ES-I3 (cell line): ENCODE measurements around the gene VEZT.
"Not testable (repeated sequence)": the region's sequence is repeated elsewhere in the genome, so short reads cannot be mapped to it uniquely, and the experiment has no call there.

Source experiments
- H3K36me3 ChIP-seq: 2 replicates; pipeline ENCODE4 v1.6.1; 2013; ENCODE audit warnings: mild to moderate bottlenecking, low read length, control low read depth, moderate library complexity; ENCODE audit not compliant: insufficient read depth
- H3K4me1 ChIP-seq: 2 replicates; pipeline ENCODE4 v1.6.1; 2013; ENCODE audit warnings: mild to moderate bottlenecking, control low read depth, low read length; ENCODE audit not compliant: insufficient read depth
- H3K9ac ChIP-seq: 2 replicates; pipeline ENCODE4 v1.6.1; 2013; ENCODE audit warnings: low read depth, mild to moderate bottlenecking, low read length, moderate library complexity
- H3K9me3 ChIP-seq: 2 replicates; pipeline ENCODE4 v1.6.1; 2013; ENCODE audit warnings: mild to moderate bottlenecking, low read length, moderate library complexity; ENCODE audit not compliant: control insufficient read depth, insufficient read depth

The VEZT gene

DNA sequence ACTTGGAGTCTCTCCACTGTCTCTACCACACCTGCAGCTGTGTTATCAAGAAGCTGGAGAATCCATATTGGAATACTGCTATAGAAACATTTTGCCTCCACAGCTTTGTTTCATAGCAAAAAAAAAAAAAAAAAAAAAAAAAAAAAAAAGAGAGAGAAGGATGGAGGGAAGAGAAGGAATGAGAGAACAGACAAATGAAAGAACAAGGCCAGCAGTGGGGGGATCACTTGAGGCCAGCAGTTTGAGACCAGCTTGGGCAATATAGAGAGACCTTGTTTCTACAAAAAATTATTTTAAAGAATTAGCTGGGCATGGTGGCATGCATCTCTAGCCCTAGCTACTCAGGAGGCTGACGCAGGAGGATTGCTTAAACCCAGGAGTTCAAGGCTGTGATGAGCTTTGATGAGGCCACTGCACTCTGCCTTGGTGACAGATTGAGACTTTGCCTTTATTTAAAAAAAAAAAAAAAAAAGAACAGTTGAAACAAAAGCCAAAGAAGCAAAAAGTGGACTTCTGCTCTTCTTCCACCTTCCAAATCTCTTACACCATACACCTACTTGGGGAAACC, 8.1 kb downstream of the VEZT start:
- H3K4me1 ChIP-seq, result peaks cover 7% of the 10 kb centered on the region; the same call in 1 of the 2 replicates
- H3K9ac ChIP-seq, result no peak overlapping the region
- H3K36me3 ChIP-seq, result no peaks in the 10 kb centered on the region
- no peaks in the 10 kb centered on the region for H3K9me3 ChIP-seq

DNA sequence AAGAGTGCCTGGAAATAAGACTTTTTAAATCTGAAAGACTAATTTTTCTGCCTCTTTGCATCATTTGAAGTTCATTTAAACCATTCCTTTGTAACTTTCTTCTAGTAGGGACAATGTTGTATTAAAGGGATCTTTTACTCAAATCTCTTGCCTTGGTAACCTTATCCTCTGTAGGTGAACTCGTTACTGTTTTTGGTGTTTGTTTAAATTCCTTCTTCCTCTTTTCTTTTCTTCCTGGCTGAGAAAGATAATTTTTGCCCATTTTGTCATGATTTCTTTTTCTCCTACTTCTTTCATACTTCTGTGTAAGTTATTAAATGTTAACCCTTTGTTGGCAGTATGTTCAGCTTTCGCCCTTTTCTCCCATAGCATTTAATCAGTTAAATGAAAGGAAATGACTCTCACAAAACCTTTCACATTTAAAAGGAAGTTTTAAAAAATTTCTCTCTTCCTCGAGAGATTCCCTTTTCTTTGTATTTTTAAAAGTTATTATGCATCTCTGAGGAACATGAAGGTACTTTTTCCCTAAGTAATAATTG, 10.3 kb downstream of the VEZT start:
- peaks cover 3% of the 10 kb centered on the region; the same call in 1 of the 2 replicates for H3K9me3 ChIP-seq
- no peaks in the 10 kb centered on the region for H3K36me3 ChIP-seq
- H3K9ac ChIP-seq, result no peak overlapping the region
- 0 out of 2 replicates have a peak, but pooled peaks cover 3% of the 10 kb centered on the region for H3K4me1 ChIP-seq

DNA sequence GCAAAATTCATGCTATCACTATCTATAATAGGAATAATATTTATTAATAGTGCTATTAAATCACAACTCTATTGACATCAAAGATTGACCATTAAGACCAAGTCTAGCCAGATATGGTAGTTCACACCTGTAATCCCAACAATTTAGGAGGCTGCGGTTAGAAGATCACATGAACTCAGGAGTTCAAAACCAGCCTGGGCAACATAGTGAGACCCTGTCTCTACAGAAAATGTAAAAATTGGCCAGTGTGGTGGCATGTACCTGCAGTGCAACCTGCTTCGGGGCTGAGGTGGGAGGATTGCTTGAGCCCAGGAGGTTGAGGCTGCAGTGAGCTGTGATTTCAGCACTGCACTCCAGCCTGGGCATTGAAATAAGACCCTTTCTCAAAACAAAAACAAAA, 11.0 kb downstream of the VEZT start:
- Histone ChIP-seq H3K9ac (no peak overlapping the region), H3K4me1 (0 out of 2 replicates have a peak, but pooled peaks cover 3% of the 10 kb centered on the region), H3K9me3 (peaks cover 4% of the 10 kb centered on the region; the same call in 1 of the 2 replicates), H3K36me3 (no peaks in the 10 kb centered on the region)

DNA sequence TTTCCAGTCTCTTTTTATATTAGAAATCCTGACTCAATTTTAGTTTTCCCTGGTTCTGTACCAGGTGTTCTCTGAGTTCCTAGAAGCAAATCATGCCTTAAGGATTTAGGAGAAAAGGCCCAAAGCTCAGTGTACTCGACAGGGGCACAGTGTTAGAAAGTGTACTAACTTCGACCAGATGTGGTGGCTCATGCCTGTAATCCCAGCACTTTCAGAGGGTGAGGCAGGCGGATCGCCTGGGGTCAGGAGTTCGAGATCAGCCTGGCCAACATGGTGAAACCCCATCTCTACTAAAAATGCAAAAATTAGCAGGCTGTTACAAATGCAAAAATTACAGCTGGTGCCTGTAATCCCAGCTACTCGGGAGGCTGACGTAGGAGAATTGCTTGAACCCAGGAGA, 12.0 kb downstream of the VEZT start:
- Histone ChIP-seq H3K9ac (no peak overlapping the region), H3K4me1 (0 out of 2 replicates have a peak, but pooled peaks cover 3% of the 10 kb centered on the region), H3K36me3 (no peaks in the 10 kb centered on the region), H3K9me3 (peaks cover 4% of the 10 kb centered on the region; the same call in 1 of the 2 replicates)

DNA sequence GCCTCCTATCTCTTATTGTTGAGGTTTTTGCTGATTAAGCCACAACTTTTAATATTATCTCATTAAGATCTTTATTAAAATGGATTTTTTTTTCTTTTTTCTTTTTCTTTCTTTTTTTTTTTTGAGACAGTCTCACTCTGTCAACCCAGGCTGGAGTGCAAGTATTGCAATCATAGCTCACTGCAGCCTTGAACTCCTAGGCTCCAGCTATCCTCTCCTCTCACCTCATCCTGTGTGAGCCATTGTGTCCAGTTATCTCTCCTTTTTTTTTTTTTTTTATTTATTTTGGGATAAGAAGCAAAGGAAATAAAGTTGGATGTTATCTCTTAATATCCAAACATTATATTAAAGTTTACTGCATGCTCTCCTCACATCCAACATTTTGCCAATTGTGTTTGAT, 12.7 kb downstream of the VEZT start:
- Histone ChIP-seq H3K4me1 (0 out of 2 replicates have a peak, but pooled peaks cover 3% of the 10 kb centered on the region), H3K9me3 (peaks cover 4% of the 10 kb centered on the region; the same call in 1 of the 2 replicates), H3K36me3 (no peaks in the 10 kb centered on the region), H3K9ac (no peak overlapping the region)

DNA sequence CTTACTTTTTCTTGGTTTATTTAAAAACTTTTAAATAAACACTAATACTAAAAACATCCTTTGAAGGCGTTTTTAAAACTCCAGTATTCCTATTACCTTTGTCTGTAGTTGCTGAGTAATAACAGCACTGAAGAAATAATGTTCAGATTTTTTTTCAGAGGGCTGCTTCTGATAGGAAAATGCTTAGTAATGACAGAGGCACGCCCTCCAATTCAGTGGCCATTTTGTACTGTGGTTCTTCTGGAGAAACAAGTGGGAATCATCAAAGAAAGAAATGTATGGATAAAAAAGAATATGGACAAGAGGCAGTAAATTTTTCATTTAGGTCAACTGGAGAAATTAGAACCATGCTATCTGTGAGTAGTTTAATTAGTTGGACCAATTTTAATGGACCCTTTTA, 13.6 kb downstream of the VEZT start:
- Histone ChIP-seq H3K36me3 (no peaks in the 10 kb centered on the region), H3K4me1 (0 out of 2 replicates have a peak, but pooled peaks cover 3% of the 10 kb centered on the region), H3K9me3 (peaks cover 4% of the 10 kb centered on the region; the same call in 1 of the 2 replicates), H3K9ac (no peak overlapping the region)

DNA sequence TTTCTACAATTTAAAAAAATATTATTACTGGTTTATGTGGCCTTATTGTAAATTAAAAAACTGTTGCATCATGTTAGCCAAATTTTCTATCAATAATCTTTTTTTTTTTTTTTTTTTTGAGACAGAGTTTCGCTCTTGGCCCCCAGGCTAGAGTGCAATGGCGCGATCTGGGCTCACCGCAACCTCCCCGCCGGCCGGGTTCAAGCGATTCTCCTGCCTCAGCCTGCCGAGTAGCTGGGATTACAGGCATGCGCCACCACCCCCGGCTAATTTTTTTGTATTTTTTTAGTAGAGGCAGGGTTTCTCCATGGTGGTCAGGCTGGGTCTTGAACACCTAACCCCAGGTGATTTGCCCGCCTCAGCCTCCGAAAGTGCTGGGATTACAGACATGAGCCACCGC, 16.6 kb downstream of the VEZT start:
- H3K36me3 ChIP-seq, H3K4me1 ChIP-seq, H3K9ac ChIP-seq: not testable (repeated sequence)

DNA sequence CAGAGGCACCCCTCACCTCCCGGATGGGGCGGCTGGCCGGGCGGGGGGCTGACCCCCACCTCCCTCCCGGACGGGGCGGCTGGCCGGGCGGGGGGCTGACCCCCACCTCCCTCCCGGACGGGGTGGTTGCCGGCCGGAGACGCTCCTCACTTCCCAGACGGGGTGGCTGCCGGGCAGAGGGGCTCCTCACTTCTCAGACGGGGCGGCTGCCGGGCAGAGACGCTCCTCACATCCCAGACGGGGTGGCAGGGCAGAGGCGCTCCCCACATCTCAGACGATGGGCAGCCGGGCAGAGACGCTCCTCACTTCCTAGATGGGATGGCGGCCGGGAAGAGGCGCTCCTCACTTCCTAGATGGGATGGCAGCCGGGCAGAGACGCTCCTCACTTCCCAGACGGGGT, 18.0 kb downstream of the VEZT start:
- not testable (repeated sequence) for H3K4me1 ChIP-seq, H3K36me3 ChIP-seq, H3K9me3 ChIP-seq, H3K9ac ChIP-seq

More for the DNA sequence above, 16.6 kb downstream of the VEZT start:
- H3K9me3 ChIP-seq, result not testable (repeated sequence)

DNA sequence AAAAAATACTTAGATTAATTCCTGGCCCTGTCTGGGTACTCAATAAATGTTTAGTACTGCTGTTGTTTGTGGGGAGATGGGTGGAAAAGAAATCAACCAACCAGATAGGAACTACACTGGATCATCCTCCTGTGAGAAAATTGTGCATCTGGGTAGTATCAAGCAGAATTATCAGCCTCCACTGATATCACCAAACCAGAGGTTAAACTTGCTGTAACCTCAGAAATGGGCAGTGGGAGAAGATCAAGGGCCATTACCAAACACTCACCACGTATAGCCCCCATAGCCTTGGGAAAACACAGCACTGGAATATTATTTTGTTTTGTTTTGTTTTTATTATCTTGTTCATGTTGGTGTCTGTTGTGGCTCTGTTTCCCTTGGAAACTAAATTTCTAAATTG, 19.7 kb downstream of the VEZT start:
- H3K36me3 ChIP-seq, result 0 out of 2 replicates have a peak, but pooled peaks cover 2% of the 10 kb centered on the region
- H3K4me1 ChIP-seq, result no peaks in the 10 kb centered on the region
- H3K9ac ChIP-seq, result no peak overlapping the region
- peaks cover 4% of the 10 kb centered on the region; the same call in 1 of the 2 replicates for H3K9me3 ChIP-seq

DNA sequence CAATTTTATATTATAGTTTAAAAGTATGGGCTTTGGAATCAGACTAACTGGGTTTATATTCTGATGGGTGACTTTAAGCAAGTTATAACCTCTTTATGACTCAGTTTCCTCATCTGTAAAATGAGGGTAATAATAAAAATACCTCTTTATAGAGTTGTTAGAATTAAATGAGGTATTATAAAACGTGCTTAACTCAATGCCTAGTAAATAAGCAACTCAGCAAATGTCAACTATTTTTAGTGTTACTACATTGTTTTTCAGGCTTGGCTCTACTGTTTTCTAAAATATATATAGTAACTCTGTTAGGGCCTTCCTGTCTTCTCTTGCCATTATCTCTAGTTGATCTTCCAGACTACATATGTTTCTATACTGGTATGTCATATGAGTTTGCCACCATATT, 20.5 kb downstream of the VEZT start:
- no peak overlapping the region for H3K9ac ChIP-seq
- H3K9me3 ChIP-seq, result no peaks in the 10 kb centered on the region
- 0 out of 2 replicates have a peak, but pooled peaks cover 2% of the 10 kb centered on the region for H3K36me3 ChIP-seq
- H3K4me1 ChIP-seq, result no peaks in the 10 kb centered on the region

DNA sequence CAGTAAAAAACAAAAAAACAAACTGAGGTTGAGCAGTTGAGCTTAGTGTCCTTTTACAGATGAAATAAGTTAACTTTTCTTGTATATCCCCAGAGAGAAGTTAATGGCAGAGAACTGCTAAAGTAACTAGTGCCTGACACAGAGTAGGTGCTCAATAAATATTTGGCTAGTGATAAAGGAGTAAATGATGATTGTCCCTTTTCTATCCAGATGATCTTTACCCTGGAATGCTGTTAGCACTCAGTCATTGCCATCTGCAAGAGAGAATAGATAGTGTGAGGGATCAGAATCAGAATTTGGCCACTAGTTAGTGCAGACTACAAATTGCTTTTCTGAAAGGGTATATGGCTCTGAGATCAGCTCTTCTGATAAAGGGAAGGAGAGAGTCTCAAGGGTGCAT, 21.6 kb downstream of the VEZT start:
- no peak overlapping the region for H3K9ac ChIP-seq
- no peaks in the 10 kb centered on the region for H3K9me3 ChIP-seq
- no peaks in the 10 kb centered on the region for H3K4me1 ChIP-seq
- H3K36me3 ChIP-seq, result 0 out of 2 replicates have a peak, but pooled peaks cover 2% of the 10 kb centered on the region

DNA sequence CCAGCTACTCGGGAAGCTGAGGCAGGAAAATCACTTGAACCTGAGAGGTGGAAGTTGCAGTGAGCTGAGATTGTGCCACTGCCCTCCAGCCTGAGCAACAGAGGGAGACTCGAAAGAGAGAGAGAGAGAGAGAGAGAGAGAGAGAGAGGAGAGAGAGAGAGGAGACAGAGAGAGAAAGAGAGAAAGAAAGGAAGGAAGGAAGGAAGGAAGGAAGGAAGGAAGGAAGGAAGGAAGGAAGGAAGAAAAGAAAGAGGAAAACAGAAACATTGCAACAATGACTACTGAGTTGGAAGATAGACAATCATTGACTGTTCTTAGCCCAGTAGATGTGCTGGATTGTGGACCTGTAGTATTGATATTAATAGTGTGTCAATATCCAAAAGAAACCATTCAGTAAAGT, 22.2 kb downstream of the VEZT start:
- not testable (repeated sequence) for H3K36me3 ChIP-seq, H3K9me3 ChIP-seq, H3K4me1 ChIP-seq, H3K9ac ChIP-seq

DNA sequence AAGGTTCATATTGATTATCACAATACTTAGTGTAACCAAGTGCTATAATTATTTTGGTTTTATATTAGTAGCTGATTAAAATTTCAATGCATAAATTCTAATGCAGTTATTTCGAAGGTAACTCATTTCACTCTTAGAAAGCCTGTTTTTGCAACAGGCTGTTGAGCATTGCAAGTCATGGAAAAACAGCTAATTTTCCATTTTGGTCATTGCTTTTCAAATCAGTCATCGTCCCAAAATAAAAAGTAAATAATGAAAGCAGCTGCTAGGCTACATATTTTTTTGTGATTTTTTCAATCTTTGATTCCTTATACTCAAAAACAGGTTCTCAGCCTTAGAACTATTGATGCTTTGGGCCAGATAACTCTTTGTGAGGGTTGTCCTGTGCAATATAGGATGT, 22.9 kb downstream of the VEZT start:
- Histone ChIP-seq H3K9ac (no peak overlapping the region), H3K4me1 (no peaks in the 10 kb centered on the region), H3K9me3 (no peaks in the 10 kb centered on the region), H3K36me3 (0 out of 2 replicates have a peak, but pooled peaks cover 2% of the 10 kb centered on the region)

DNA sequence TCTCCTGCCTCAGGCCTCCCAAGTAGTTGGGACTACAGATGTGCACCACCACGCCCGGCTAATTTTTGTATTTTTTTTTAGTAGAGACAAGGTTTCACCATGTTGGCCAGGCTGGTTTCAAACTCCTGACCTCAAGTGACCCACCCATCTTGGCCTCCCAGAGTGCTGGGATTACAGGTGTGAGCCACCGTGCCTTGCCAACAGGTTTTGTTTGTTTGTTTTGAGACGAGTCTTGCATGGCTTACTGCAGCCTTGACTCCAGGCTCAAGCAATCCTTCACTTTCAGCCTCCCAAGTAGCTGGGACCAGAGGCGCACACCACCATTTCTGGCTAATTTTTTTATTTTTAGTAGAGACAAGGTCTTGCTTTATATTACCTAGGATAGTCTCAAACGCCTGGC, 23.5 kb downstream of the VEZT start:
- not testable (repeated sequence) for H3K4me1 ChIP-seq, H3K36me3 ChIP-seq, H3K9me3 ChIP-seq, H3K9ac ChIP-seq

DNA sequence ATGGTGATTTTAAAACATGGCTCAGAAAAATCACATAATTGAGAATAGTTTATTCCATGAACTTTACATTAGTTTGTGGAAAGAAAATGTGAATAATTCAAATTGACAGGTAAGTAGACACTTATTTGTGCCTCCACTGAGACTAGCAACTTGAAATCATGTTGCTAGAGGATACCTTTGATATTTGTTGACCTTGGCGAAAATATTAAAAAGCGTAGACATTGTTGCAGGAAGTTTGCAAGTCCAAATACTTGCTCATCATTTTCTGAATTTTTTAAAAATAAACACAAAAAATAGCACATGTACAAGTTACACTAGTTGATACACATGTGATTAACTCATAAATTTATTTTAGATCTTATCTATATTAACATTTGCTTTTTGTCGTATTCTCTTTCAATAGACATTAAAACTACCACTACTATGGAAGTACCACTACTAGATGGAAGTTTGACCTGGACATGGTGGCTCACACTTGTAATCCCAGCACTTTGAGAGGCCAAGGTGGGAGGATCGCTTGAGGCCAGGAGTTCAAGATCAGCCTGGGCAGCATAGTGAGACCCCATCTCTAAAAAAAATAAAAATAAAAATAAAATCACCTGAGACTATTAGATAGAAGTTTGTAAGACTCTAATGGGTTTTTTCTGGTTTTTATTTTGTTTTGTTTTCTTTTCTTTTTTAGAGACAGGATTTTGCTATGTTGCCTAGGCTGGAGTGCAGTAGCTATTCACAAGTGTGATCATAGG, 24.3 kb downstream of the VEZT start:
- H3K9me3 ChIP-seq, result no peaks in the 10 kb centered on the region
- no peak overlapping the region for H3K9ac ChIP-seq
- H3K4me1 ChIP-seq, result no peaks in the 10 kb centered on the region
- H3K36me3 ChIP-seq, result 0 out of 2 replicates have a peak, but pooled peaks cover 2% of the 10 kb centered on the region
